GM19023 (cell line): ENCODE results near the gene PPP2R5E.
"Not testable (repeated sequence)": the region's sequence is repeated elsewhere in the genome, so short reads cannot be mapped to it uniquely, and the experiment has no call there.

Experiments
- ATAC-seq: cut with Tn5 transposase; IDR thresholded peaks from one replicate; pipeline ENCODE4 v1.9.1; 2021; ENCODE audit warnings: mild to moderate bottlenecking, moderate library complexity; ENCODE audit not compliant: unreplicated experiment

PPP2R5E gene

DNA sequence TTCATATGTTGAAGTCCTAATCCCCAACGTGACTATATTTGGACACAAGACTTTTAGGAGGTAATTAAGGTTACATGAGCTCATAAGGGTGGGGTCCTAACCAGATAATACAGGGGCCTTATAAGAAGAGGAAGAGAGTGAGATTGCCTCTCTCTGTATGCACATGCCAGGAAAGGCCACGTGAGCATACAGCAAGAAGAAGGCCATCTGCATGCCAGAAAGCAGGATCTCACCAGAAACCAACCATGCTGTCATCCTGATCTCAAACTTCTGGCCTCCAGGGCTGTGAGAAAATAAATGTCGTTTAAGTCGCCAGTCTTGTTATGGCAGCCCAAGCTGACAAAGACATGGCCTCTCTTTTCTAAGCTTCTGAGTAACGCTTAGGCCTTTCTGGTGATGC lies 155.5 kb downstream of the PPP2R5E start:
- ATAC-seq: no peak

DNA sequence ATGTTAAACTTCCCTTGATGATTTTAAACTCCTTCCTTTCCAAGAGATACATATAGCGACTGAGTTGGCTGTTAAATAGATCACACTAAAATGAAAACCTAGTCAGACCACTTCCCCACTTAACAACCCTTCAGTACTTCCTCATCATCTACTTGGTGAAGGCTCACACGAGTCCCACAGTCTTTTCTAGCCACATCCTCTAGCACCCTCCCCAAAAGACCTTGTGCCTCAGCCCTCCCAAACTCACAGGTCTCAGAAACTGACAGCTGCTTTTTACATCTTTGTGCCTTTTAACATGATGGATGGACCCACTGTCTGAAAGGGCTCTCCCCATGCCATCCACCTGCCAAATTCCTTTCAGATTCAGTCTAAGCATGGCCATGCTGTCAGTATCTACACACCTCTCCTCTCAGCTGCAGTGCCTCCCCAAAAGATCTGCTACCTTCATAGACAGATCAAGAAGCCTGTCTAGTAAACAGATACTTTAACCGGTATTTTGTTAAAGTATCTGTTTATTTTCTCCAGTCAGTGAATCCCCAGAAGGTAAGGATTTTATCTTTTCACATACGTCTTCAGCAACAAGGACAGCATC lies 159.3 kb downstream of the PPP2R5E start:
- peak; percentile 84 for ATAC-seq

DNA sequence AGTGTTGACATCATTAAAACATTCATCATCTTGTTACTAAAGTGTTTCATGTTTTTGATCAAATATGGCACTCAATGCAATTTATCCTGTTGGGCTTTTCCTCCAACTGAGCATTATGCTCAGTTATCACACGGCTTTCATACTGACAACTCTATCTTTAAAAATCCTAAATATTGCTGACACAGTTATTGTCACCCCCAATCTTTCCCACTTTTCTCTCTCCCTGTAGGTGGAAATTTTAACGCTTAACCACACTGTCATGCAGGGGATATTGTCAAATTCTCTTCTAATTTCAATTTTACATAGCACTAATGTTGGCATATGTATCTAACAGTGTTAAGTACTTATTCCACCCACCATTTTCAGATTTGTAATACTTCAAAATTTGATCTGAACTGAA lies 164.7 kb downstream of the PPP2R5E start:
- ATAC-seq: no peak

DNA sequence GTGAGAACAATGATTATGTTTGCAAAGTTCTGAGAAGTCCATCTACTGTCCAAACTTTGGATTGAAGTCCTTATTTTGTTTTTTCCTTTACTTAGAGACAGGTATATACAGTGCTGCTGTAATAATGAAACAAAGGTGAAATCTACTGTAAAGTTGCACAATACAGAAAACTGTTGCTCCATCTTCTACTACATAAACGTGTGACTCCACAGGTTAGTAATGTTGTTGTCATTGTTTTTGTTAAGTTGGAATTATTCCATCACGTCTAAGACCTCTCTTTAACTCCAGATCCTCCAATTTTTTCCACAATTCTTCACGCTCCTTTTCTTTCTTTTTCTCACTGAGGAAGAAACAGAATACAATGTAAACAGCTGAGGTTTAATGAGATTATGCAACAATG lies 167.4 kb downstream of the PPP2R5E start:
- no peak for ATAC-seq

DNA sequence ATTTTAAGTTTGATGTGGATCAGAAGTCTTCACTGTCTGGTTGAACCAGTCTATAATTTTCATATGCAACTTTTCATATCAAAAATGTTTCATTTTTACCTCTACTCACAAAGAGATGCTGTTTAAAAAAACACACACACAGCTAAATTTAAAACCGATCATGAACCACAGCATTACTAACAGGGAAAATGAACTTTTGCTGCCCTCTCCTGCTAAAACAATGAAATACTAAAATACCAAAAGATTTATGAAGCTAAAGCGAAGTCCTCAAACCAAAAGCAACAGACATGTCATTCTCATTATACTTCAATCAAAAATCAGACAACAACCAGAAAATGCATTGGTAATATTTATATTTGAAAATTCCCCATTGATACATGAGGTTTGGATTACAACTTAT lies 171.6 kb downstream of the PPP2R5E start:
- not testable (repeated sequence) for ATAC-seq

DNA sequence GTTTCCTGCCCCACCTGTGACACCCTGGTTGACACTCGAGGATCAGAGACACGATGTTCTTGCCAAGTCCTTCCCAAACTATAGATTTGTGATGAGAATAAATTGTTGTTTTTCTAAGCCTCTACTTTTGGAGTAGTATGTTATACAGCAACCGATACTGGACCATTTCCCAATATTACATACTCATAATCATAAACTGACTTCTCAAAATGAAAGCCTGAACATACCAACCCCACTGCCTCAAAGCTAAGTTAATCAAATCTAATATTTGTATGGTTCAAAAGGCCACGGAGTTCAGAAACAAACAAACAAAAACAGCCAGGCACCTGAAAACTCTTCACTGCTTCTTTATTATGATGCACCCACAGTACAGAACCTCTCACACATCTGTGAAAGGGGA lies 172.1 kb downstream of the PPP2R5E start:
- ATAC-seq: no peak

DNA sequence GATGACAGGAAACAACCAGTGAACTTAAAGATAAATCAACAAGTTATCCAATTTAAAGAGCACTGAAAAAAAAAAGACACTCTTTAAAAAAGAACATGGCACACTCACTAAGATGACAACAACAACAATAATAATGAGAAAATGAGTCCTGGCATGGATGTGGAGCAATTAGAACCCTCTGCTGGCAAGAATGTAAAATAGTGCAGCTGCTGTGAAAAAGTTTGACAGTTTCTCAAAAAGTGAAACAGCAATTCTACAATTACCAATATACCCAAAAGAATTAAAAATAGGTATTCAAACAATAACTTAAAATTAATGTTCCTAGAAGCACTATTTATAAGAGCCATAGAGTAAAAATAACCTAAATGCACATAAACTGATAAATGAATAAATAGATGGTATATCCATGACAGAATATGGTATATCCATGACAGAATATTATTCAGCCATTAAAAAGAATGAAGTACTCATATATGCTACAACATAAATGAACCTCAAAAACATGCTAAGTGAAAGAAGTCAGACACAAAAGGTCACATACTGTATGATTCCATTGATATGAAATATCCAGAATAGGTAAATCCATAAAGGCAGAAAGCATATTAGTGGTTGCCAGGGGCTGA lies 175.3 kb downstream of the PPP2R5E start:
- ATAC-seq: no peak

DNA sequence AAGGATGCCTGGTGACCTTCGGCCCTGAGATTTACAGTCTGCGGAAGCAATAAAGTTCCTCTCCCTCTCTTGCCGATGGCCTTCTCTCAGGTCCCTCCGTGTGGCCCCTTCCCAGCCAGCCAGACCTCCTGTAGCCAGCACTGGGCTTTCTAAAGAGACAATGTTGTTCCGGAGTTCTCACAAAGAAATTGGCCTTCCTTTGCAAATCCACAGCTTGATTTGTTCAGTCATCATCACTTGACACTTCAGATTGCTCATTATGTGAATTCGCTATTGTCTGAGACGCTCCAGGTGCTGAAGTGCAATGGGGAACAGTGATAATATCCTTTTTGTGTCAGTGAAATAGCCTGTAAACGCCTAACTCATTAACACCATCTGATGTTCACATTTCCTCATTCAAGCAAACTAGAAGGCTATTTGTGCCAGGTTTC lies 180.8 kb downstream of the PPP2R5E start:
- no peak for ATAC-seq

DNA sequence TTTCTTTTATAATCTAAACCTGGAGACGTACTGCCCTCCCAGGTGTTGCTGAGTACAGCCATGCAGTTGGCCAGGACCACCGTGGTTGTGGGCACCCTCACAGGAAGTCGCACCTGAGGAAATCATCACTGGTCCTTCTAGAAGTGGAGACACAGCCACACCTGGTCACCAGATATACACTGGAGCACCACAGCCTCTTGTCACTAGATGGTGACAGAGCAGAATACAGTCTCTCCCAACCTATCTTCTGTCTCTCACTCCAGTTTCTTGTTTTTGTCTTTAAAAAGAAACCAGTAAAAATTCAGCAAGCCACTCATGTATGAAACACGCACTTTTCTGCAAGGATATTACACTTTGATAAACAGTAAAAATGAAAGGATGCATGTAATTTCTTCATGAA lies 181.4 kb downstream of the PPP2R5E start:
- no peak for ATAC-seq

DNA sequence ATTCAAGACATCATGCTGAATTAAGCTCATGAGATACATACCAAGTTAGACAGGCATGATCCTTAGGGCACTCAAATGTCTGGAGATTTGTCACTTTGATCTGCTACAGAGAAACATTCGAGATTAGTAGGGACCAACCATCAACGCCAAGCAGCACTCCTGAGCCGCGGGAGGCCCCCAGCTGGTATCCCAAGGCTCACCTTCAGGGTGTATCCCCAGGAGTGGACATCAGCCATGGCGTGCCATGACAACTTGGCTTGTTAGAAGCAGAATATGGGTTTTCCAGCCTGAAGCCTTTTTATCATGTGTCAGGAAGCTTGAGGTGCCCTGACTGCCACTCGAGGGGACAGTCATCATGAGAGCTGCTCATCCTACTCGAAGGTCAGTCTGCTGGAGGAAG lies 185.3 kb downstream of the PPP2R5E start:
- ATAC-seq: no peak

DNA sequence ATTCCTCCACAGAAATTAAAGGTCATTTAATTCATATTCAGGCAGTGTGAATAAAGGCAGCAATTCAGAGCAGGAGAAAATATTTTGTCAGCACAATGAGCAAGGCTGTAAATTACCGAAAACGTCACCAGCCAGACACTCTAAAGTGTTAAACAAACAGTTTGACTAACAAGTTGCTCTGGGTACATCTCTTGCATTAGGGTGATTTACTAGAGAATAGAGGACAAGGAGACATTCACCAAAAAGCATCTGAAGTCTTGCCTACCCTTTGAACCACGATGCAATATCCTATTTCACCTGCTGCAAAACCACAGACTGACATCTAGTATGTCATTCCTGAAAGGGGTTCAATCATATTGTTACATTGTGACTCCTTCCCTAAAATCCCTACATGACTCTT lies 197.4 kb downstream of the PPP2R5E start:
- ATAC-seq: no peak

DNA sequence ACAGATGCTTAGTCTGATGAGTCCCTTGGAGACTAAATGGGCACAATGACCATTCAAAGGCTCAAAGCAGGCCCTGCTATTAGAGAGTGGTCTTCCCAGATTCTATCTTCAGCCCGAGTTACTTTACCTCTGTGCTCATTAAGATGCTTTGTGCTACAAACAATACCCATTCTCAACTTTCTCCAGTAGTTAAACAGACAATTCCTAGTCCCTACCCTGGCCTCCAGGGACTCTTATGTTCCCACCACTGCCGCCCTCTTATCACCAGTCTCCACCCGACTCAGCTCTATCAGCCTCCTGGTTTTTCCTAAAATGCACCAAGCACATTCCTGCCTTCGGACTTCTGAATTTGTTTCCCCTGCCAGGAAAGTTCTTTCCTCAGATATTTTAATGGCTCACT lies 198.8 kb downstream of the PPP2R5E start:
- no peak for ATAC-seq

DNA sequence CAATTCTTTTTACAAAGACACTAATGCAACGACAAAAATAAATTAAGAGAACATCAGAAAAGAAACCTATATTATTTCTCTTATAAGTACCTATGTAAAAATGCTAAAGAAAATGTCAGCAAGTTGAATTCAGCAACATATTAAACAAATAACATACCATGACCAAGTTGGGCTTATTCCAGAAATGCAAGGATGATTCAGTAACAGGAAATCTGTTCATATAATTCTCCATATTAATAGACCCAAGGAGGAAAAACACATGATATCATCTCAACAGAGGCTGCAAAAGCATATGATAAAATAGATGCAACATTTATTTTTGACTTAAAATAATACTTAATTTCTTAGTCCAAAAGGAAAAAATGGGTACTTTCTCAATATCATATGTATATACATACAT lies 199.3 kb downstream of the PPP2R5E start:
- no peak for ATAC-seq

DNA sequence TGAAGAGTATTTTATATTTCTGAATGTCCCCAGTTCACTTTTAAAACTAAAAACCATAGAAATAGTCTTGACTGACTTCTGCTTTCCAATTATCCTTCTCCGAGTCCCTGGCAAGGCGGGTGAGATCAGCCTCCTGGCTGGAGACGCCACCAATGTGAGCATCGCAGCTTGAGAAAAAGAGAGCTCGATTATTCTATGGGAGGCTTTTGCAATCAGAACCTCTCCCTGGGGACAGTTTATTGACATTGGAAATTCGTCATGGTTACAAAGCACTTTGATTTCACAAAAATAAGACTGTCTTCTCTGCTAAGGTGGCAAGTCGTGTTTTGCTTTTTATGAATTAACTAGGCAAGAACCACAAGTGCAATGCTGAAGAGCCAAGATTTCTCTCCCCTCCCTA lies 200.8 kb downstream of the PPP2R5E start:
- ATAC-seq: no peak

DNA sequence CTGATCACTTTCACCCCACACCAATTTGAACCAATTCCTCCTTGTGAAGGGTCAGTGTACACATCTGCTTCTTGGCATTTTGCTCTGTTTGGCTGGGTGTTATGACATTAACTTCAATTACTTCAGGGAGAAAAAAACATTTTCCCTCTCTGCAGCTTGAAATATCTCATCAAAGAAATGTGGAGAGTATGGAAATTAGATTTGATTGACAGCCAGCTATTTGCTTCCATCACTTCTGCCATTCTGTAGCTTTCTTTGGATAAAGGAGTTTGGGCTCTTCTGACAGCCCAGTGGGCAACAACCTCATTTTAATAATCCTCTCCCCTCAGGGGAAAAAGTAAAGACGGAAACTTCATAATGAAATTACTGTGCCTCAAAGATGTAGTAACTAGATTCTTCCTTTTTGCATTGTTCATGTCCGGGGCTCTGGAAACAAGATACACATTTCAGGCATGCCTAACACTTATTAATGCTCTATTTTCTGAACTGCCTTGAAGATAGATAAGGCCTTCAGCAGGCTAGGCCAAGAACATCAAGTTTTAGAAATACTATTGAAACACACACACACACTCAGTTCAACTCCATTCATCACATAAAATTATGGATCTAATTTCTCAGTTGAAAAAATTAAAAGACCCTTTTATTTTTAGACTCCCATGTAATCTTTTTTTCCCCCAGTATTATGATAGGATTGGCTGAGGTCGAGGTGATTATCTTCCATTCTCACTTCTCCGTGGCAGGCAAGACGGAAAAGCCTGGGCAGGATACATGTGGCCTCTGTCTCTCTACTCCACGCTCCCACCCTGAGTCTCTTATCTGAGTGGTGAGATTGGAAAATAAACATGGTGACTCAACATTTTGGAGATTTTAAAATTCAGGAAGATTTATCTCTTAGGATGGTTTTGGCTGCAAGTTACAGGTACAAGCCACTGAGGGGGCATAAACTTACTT lies 214.1 kb downstream of the PPP2R5E start:
- no peak for ATAC-seq

DNA sequence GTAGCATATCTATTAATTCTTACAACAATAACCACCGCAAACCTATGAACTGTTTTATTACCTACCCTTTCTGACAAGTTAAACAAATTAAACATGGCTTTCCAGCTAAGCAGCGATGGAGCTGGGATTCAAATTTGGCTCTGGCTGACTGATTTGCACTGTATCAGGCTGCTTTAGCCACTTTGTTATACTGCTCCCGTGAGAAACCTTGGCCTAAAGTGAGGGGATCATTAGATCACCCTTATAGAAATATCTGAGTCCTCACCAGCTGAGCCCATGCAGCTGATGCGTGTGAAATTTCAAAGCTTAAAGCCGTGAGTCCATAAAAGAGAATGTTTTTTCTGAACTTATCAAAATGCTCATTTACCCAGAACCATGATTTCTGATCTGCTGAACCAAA lies 216.3 kb downstream of the PPP2R5E start:
- ATAC-seq: no peak

DNA sequence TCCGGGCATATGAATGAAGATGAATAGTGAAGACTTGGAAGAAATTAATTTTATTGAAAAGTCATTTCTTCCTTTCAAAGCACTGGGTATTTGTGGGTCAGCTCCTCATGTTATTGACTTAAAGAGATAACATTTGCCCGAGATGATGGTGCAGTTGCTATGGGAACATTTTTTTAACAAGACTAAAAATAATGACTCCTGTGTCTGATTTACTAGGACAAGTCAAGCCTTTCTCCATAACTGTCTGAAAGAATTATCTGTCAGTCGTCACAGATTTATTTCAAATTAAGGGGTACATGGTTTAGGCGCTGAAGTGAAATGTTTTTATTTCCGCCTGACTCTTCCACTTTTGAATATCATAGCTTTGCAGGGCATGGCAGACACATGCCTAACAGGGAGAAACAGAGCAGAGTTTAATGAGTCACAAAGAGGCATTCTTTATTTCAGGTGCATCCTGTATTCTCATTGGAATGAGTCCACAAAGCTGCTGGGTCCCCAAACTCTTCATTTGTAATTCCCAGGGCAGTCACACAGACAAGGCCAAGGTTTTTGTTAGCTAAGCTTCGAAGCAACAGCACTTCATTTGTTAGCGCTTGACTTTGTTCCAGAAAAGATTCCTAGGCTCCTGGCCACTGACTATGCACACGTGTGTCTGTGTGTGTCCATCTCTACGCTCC lies 220.1 kb downstream of the PPP2R5E start:
- no peak for ATAC-seq

DNA sequence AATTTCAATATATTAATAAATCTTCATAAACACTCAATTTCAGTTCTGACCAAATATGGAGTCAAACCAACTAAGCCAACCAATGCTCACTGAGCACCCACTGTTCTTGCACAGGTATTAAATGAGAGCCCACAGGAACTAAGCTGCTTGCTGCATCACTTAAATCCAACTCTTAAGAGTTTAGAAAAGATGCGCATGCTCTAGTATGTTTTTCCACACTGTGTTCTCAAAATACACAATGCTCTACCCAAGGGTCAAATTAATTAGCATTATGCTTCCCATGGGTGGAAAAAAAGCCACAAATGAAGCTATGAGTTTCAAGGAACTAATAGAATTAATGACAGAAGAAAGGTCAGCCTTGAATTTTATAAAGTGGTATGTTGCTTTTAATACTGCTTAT lies 220.7 kb downstream of the PPP2R5E start:
- ATAC-seq: no peak
